Breast epithelium (tissue), 4 donors: Measurements from ENCODE around the gene IMPDH2. TPM values are rescaled to one million over a fixed set of nuclear protein-coding genes. Genes with fewer than 3 reads are reported as not detected.

ENCODE experiments used
- DNase-seq, 2 donors: peaks; one replicate each; pipeline ENCODE4 v3.0.0-alpha.2; 2019; ENCODE audit warnings: low spot score in 2 of 2
- H3K27ac ChIP-seq, 2 donors: fragments of 200-600 bp; sonication (generic) in 1 of 2; one replicate each; pipeline ENCODE4 v1.5.1; 2016 to 2019; ENCODE audit warnings: mild to moderate bottlenecking in 1 of 2
- H3K27me3 ChIP-seq, 2 donors: fragments of 200-600 bp; sonication (generic) in 1 of 2; one replicate each; pipeline versions ENCODE4 v1.5.1 to v1.6.0; 2017 to 2019; ENCODE audit warnings: control low read depth in 1 of 2, mild to moderate bottlenecking in 1 of 2
- H3K36me3 ChIP-seq: fragments of 200-600 bp; one replicate; pipeline ENCODE4 v1.5.1; 2019
- H3K4me1 ChIP-seq, 2 donors: fragments of 200-600 bp; sonication (generic); one replicate each; pipeline ENCODE4 v1.5.1; 2016 to 2019; ENCODE audit warnings: control low read depth in 1 of 2
- H3K4me3 ChIP-seq, 3 donors: fragments of 200-600 bp; sonication (generic); 1 replicate in 2 of 3; 2 replicates in 1 of 3; pipeline ENCODE4 v1.5.1; 2016 to 2019; ENCODE audit warnings: mild to moderate bottlenecking in 3 of 3, moderate library complexity in 2 of 3
- H3K9me3 ChIP-seq, 2 donors: fragments of 200-600 bp; sonication (generic) in 1 of 2; one replicate each; pipeline ENCODE4 v1.5.1; 2016 to 2019; ENCODE audit warnings: control low read depth in 1 of 2
- POLR2A ChIP-seq: fragments of 450-650 bp; IDR thresholded peaks from one replicate; pipeline ENCODE4 v1.6.1; 2016; ENCODE audit warnings: antibody characterized with exemption, mild to moderate bottlenecking, moderate library complexity
- POLR2AphosphoS5 ChIP-seq, 3 donors: sonication (generic); formaldehyde crosslinking; IDR thresholded peaks; one replicate each; pipeline ENCODE4 v1.6.1; 2017; ENCODE audit warnings: antibody characterized with exemption in 3 of 3
- intact Hi-C: fragments of 100-400 bp; cut with DNase I; formaldehyde crosslinking; loops from one replicate; pipeline ENCODE4 v1.15.1; 2023; ENCODE audit warnings: low total_unique reads
- total RNA-seq, 3 donors: library from RNA; depleted of rRNA; stranded (reverse); fragments of >200 nt; gene quantifications; one replicate each; pipeline ENCODE4 v1.1.0, GENCODE V29; 2016
- TF ChIP-seq, protein P1 (sequence below), 3 donors: fragments of 450-650 bp; IDR thresholded peaks; one replicate each; pipeline ENCODE4 v1.5.1; 2016 to 2017; ENCODE audit warnings: antibody characterized with exemption in 3 of 3, mild to moderate bottlenecking in 3 of 3, moderate library complexity in 3 of 3

IMPDH2 gene
- total RNA-seq, 3 donors from 2014 or later = 123 to 216 (median 178) TPM

DNA sequence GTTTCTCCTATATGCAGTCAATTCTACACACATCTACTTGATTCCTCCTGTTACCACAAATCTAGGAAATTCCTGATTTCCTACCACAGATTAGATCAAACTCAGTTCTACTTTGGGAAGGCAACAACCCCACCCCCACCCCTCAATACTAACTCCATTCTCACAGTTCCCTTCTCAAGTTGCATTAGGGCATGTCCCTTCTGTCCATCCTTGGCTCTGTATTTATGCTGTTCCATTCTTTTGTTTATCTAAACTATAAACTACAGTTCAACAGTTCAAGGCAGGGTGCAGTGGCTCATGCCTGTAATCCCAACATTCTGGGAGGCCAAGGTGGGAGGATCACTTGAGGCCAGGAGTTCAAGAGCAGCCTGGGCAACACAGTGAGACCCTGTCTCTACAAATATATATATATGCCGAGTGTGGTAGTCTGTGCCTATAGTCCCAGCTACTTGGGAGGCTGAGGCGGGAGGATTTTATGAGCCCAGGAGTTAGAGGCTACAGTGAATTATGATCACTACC, 25.2 kb upstream of the IMPDH2 start:
- no peak for TF ChIP-seq POLR2A
- no peak for TF ChIP-seq POLR2AphosphoS5 (IDR thresholded peaks at IDR 0.05)
- TF ChIP-seq, protein P1, sequence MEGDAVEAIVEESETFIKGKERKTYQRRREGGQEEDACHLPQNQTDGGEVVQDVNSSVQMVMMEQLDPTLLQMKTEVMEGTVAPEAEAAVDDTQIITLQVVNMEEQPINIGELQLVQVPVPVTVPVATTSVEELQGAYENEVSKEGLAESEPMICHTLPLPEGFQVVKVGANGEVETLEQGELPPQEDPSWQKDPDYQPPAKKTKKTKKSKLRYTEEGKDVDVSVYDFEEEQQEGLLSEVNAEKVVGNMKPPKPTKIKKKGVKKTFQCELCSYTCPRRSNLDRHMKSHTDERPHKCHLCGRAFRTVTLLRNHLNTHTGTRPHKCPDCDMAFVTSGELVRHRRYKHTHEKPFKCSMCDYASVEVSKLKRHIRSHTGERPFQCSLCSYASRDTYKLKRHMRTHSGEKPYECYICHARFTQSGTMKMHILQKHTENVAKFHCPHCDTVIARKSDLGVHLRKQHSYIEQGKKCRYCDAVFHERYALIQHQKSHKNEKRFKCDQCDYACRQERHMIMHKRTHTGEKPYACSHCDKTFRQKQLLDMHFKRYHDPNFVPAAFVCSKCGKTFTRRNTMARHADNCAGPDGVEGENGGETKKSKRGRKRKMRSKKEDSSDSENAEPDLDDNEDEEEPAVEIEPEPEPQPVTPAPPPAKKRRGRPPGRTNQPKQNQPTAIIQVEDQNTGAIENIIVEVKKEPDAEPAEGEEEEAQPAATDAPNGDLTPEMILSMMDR (IDR thresholded peaks at IDR 0.05) = no peak
- Histone ChIP-seq H3K36me3 (peaks cover 14% of the 10 kb centered on the region), H3K27me3 (no peaks in the 10 kb centered on the region), H3K27ac (no peak overlapping the region), H3K4me1 (no peaks in the 10 kb centered on the region), H3K9me3 (no peaks in the 10 kb centered on the region), H3K4me3 (no peak overlapping the region)
- DNase-seq = no peak
- intact Hi-C loops = no loop called here

DNA sequence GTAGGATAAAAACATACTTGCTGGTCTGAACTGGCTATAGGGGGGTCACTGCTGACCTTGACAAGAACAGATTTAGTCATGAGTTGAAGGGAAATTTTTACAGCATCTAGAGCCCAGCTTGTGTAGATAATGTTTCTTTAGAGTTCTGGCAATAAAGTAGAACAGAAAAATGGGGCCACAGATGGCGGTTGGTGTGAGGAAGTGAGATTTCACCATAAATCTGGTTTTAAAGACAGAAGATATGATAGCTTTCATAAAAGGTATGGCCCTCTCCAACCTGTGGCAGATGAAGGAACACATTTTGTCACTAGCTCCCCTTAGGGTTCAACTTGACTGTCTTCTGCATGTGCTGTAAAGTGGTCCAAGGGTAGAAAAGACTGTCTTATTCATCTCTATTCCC, 24.3 kb upstream of the IMPDH2 start:
- Histone ChIP-seq H3K27ac (no peak overlapping the region), H3K27me3 (no peaks in the 10 kb centered on the region), H3K36me3 (peaks cover 14% of the 10 kb centered on the region), H3K4me1 (no peaks in the 10 kb centered on the region), H3K9me3 (no peaks in the 10 kb centered on the region), H3K4me3 (no peak overlapping the region)
- intact Hi-C loops = no loop called here
- TF ChIP-seq, protein P1 (IDR thresholded peaks at IDR 0.05) = no peak
- TF ChIP-seq POLR2AphosphoS5 (IDR thresholded peaks at IDR 0.05) (no peak), POLR2A (no peak)
- DNase-seq = no peak

DNA sequence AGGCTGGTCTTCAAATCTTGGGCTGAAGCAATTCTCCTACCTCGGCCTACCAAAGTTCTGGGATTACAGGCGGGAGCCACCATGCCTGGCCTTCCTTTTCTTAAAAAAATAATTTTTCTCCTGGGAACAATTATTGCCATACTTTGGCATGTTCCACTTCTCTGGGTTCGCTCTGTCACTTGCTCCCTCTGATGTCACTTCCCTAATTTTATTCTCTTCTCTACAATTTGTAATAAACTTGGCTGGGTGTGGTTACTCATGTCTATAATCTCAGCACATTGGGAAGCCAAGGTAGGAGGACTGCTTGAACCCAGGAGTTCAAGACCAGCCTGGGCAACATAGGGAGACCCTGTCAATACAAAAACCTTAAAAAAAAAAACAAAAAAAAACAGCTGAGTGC, 6.1 kb upstream of the IMPDH2 start:
- Histone ChIP-seq H3K4me1 (no peaks in the 10 kb centered on the region), H3K4me3 (no peak overlapping the region), H3K9me3 (no peaks in the 10 kb centered on the region), H3K27ac (no peak overlapping the region), H3K27me3 (no peaks in the 10 kb centered on the region), H3K36me3 (peaks cover 4% of the 10 kb centered on the region)
- no peak for DNase-seq
- intact Hi-C loops = no loop called here
- TF ChIP-seq POLR2AphosphoS5 (IDR thresholded peaks at IDR 0.05) (no peak), POLR2A (no peak)
- TF ChIP-seq, protein P1 (IDR thresholded peaks at IDR 0.05) = no peak

DNA sequence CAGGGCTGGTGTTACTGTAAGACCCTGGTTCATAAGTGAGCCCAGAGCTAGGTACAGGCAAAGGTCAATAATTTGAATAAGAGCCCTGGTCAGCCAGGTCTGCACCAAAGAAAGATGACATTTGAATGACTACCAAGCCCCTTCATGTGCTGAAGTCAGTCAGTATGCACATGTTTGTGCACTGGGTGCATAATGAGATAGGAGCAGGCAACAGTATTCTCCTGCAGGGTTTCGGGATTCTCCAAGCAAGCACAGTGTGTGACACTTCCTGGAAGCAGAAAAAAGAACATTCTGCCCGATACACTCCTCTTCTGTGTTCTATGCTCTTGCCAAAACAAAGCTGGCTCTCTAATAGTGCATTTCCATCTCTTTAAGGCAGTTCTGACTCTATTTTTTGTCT, 5.5 kb upstream of the IMPDH2 start:
- H3K36me3 ChIP-seq = peaks cover 4% of the 10 kb centered on the region
- H3K4me3 ChIP-seq = no peak overlapping the region
- no peak for DNase-seq
- intact Hi-C loops = no loop called here
- H3K4me1 ChIP-seq = no peaks in the 10 kb centered on the region
- TF ChIP-seq POLR2AphosphoS5 (IDR thresholded peaks at IDR 0.05) = no peak
- H3K27me3 ChIP-seq = no peaks in the 10 kb centered on the region
- H3K9me3 ChIP-seq = no peaks in the 10 kb centered on the region
- no peak overlapping the region for H3K27ac ChIP-seq

DNA sequence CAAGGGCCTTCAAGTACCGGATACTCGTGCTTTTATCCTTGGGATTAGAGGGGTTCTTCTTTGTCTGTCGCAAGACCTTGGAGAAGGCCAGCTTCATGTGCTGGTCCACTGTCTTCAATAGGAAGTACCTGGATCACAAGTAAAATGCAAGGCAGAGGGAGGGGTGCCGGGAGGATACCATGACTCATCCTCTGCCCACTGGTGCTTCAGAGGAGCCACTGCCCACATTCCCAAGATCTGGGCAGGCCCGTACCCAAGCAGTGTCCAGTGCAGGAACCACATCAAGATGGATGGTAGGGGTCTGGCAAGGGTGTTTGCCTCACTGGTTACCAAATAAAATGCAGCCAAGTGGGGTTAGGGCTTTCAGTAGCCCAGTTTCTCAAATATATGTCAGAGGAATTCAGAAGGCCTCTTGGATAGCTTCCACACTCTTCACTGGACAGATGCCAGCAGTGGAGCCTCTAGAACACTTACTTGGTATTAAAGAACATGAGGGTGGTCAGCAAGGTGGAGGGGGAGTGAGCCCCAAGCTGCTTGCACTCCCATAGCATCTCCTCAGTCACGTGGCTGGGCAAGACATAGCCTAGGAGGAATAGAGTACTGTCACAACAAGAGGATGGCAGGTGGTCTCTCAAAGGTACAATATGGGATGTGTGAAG, 3.6 kb upstream of the IMPDH2 start:
- peaks cover 4% of the 10 kb centered on the region for H3K36me3 ChIP-seq
- intact Hi-C loops = no loop called here

More for the DNA sequence above, 3.6 kb upstream of the IMPDH2 start:
- no peaks in the 10 kb centered on the region for H3K9me3 ChIP-seq
- DNase-seq = no peak
- no peak overlapping the region for H3K4me3 ChIP-seq
- no peaks in the 10 kb centered on the region for H3K27me3 ChIP-seq
- peaks cover 0 to 7% of the 10 kb centered on the region in 2 donors for H3K4me1 ChIP-seq
- no peak overlapping the region for H3K27ac ChIP-seq
- TF ChIP-seq, protein P1 (IDR thresholded peaks at IDR 0.05) = no peak
- TF ChIP-seq POLR2A (no peak), POLR2AphosphoS5 (IDR thresholded peaks at IDR 0.05) (no peak)
